ENCODE results near the gene KAT6B.

The KAT6B gene

GRCh38 chr10:74924251-74924963 lies 98.0 kb downstream of the KAT6B start:
- DNase-seq, result no peak

- DNase-seq, result no peak
Measured at GRCh38 chr10:74925291-74925690, 98.9 kb downstream of the KAT6B start.

DNA sequence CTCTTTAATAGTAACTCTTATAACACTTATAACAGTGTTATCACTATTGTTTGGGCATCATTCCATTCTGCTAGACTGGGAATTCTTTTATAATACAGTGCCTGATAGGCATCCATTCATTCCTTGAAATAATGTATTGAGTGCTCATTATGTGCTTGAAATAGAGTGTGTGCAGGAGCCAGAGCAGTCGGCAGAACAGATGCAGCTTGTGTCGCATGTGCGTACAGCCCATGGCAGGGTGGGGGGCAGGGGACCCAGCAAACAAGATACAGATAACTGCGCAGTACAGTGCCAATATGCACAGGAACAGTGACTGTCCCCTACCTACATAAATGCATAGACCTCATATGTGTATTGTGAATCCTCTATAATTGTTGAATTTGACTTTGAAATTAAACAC lies 99.3 kb downstream of the KAT6B start:
- no peak for DNase-seq

- DNase-seq, result no peak
Measured at GRCh38 chr10:74926791-74927585, 100.6 kb downstream of the KAT6B start.

- DNase-seq, result no peak
Measured at GRCh38 chr10:74927701-74928100, 101.3 kb downstream of the KAT6B start.

- no peak for DNase-seq
Measured at GRCh38 chr10:74928742-74929191, 102.4 kb downstream of the KAT6B start.

GRCh38 chr10:74929197-74929596 lies 102.8 kb downstream of the KAT6B start:
- DNase-seq, result no peak

DNA sequence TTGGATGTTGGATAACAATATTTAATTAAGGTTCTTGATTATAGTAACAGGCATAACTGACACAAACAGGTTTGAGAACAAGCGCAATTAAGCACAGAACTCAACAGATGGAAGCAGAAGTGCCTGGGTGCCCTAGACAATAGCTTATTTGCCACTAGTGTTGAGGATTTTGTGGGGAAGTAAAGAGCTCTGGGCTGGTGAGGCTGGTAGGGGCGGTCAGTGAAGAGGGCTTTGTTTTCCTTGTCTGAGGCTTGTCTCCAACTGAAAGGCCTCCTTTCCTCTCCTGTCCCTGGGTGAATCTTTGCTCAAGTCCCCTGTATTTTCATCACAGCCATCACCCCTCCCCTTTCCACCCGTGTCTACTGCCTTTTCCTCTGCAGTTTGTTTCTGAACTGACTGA lies 104.6 kb downstream of the KAT6B start:
- no peak for DNase-seq

DNA sequence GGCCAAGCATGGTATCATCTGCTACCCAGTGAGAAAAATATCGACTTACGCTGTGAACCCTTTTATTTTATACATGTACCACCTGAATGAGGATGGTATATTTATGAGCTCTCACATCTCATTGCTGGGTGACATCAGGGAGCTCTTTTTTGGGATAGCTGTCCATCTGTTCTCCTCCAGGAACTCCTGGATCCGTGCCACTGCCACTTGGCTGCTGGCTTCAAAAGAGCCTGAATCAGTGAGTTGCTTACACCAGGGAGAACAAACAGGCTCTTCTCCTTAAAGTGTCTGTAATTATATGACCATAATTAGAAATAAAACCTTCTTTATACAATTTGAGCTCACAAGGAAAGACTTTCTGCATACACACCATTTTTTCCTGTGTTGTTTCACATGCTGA lies 106.2 kb downstream of the KAT6B start:
- no peak for DNase-seq

GRCh38 chr10:74934100-74934812 lies 107.9 kb downstream of the KAT6B start:
- no peak for DNase-seq

- DNase-seq, result no peak
Measured at GRCh38 chr10:74936577-74937265, 110.3 kb downstream of the KAT6B start.

- no peak for DNase-seq
Measured at GRCh38 chr10:74937266-74937856, 111.0 kb downstream of the KAT6B start.

DNA sequence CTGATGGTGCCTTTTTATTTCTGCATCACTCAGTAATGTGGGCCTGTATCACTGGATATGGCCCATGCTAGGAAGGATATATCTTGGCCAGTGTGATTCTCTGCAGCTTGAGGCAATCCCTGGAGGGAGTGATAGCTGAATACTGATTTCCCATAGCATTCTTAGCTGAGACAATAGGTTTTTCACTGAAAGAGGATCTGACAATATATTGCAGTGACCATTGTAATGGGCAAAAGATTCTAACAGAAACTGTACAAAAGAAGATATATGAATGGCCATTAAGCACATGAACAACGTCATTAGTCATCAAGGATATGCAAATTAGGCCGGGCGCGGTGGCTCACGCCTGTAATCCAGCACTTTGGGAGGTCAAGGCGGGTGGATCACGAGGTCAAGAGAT lies 117.8 kb downstream of the KAT6B start:
- no peak for DNase-seq

- DNase-seq, result peak; percentile 36
Measured at GRCh38 chr10:74947781-74948401, 121.5 kb downstream of the KAT6B start.

GRCh38 chr10:74949034-74949832 lies 122.8 kb downstream of the KAT6B start:
- no peak for DNase-seq

- DNase-seq, result no peak
Measured at GRCh38 chr10:74949843-74950765, 123.7 kb downstream of the KAT6B start.

- DNase-seq, result no peak
Measured at GRCh38 chr10:74953214-74953613, 126.8 kb downstream of the KAT6B start.

DNA sequence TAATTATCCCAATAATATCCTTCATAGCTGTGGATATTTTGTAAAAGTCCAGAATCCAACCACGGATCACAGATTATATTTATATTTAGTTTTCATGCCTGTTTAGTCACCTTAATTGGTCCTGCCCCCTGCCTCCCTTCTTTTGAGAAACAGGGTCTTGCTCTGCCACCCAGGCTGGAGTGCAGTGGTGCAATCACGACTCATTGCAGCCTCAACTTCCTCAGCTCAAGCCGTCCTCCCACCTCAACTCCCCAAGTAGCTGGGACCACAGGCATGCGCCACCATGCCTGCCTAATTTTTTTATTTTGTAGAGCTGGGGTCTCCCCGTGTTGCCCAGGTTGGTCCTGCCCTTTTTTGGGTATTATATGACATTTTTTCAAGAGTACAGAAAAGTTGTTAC lies 129.4 kb downstream of the KAT6B start:
- no peak for DNase-seq

GRCh38 chr10:74956555-74957111 lies 130.2 kb downstream of the KAT6B start:
- no peak for DNase-seq
